HG03066 (cell line): ENCODE results near the gene UBA1.

Source experiments
- ATAC-seq: cut with Tn5 transposase; IDR thresholded peaks from one replicate; pipeline ENCODE4 v1.9.1; 2021; ENCODE audit warnings: low read depth; ENCODE audit not compliant: unreplicated experiment

The UBA1 gene

GRCh38 chrX:47209508-47210238 lies 16.0 kb downstream of the UBA1 start:
- ATAC-seq, result no peak

- no peak for ATAC-seq
These were observed 17.2 kb downstream of the UBA1 start for GRCh38 chrX:47210661-47211425.

GRCh38 chrX:47212381-47213293 lies 19.0 kb downstream of the UBA1 start:
- ATAC-seq, result no peak

GRCh38 chrX:47214435-47215077 lies 20.9 kb downstream of the UBA1 start:
- no peak for ATAC-seq

GRCh38 chrX:47215291-47215900 lies 21.8 kb downstream of the UBA1 start:
- no peak for ATAC-seq

GRCh38 chrX:47216393-47216925 lies 22.8 kb downstream of the UBA1 start:
- ATAC-seq, result no peak

DNA sequence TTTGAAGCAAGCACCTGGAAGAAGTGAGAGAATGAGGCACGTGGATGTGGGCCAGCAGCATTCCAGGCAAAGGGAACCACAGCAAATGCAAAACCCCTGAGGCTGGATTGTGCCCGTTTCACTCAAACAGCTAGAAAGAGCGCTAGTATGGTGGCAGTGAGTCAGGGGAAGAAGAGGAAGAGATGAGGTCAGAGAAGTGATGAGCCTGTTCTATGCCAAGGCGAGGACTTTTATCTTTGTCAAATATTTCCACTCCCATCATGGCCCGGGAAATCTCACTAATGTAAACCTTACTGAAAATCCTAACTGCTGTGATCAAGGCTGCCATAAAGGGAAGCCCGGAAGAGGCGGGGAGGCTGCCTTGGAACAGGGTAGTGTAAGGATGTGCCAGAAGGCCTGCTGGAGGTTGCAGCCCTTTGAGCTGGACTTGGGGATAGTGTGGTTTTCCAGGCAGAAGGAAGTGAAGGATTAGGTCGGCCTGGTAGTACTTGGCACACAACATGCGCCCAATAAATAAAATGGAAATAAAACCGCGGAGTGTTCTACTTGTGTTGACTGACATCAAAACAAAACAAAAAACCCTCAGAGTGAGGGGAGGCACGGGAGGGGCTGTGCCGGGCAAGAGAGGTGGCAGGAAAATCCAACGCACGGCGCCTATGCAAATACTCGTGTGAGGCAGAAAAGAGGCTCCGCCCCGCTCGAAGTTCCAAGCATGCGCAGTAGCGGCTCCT lies 23.7 kb downstream of the UBA1 start:
- ATAC-seq, result no peak

DNA sequence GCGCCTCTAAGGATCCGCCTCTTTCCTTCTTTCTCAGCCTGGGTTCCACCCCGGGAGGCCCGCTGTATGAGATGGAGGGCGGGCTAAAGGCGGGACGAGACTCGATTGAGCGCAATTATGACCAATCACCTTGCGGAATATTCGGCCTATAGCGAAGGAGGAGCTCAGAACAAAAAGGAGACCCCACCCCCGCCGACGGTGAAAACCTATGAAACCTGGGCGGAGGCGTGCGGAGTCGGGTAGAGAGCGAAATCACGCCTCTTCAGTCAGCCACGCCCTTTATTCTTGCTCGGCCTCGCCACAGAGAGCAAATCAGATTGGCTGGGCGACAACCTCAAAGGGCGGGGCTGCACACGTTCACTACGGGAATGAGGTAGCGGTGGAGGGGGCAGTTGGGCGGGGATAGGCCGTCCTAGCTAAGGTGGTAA lies 24.2 kb downstream of the UBA1 start:
- peak; percentile 73 for ATAC-seq

GRCh38 chrX:47218280-47218919 lies 24.8 kb downstream of the UBA1 start, which contains the start of gene CDK16:
TSS of gene CDK16 (plus strand) at chrX:47218681. CDS start at chrX:47223558, 4,877 bp downstream.
- peak; percentile 44 for ATAC-seq

- no peak for ATAC-seq
These were observed 25.5 kb downstream of the UBA1 start for GRCh38 chrX:47218920-47219815.

- no peak for ATAC-seq
These were observed 28.1 kb downstream of the UBA1 start for GRCh38 chrX:47221756-47222155.

GRCh38 chrX:47222751-47223350 lies 29.2 kb downstream of the UBA1 start:
- ATAC-seq, result no peak

DNA sequence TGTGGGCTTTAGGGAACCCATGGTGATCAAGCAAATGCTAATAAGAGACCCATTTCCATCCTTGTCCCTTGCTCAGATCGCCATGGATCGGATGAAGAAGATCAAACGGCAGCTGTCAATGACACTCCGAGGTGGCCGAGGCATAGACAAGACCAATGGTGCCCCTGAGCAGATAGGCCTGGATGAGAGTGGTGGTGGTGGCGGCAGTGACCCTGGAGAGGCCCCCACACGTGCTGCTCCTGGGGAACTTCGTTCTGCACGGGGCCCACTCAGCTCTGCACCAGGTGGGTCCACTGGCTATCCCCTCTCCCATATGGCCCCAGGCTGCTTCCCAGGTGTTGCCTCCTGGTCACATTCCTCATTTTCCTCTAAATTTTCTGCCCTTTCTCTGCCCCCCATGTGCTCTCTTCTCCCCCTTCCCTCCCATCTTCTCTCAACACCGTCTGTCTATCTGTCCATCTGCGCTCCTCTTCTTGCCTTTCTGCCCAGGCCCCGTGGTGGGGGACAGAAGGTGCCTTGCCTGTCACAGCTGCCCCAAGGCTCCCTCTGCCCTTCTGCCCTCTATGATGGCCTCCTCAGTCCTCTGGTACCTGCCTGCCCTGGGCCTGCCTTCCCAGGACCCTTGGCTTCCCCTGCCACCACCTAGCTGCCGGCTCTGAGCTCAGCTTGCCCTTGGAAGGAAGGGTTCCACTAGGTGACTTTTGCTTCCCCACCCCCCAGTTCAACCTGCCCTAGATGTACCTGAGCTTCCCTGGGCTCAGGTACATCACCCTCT lies 30.0 kb downstream of the UBA1 start:
- no peak for ATAC-seq

GRCh38 chrX:47224266-47224895 lies 30.8 kb downstream of the UBA1 start:
- ATAC-seq, result no peak

- ATAC-seq, result no peak
These were observed 31.3 kb downstream of the UBA1 start for GRCh38 chrX:47224896-47225290.

GRCh38 chrX:47226071-47226470 lies 32.4 kb downstream of the UBA1 start:
- no peak for ATAC-seq
